BE2C (cell line): ENCODE measurements around the gene DIP2C.
"Not testable (repeated sequence)": the region's sequence is repeated elsewhere in the genome, so short reads cannot be mapped to it uniquely, and the experiment has no call there.

Experiments
- DNase-seq: peaks from one replicate; pipeline ENCODE4 v3.0.0-alpha.2; 2020
- H3K27me3 ChIP-seq: fragments of 250-450 bp; sonication (Bioruptor Pico); 2 replicates; pipeline ENCODE4 v1.5.1; 2020; ENCODE audit warnings: mild to moderate bottlenecking
- H3K36me3 ChIP-seq: fragments of 250-450 bp; sonication (Bioruptor Pico); 2 replicates; pipeline ENCODE4 v1.5.1; 2020; ENCODE audit warnings: mild to moderate bottlenecking
- H3K4me1 ChIP-seq: fragments of 250-450 bp; sonication (Bioruptor Pico); 2 replicates; pipeline ENCODE4 v1.5.1; 2020
- H3K4me3 ChIP-seq: 2 replicates; pipeline ENCODE4 v1.5.1; 2011; ENCODE audit warnings: low read depth, low read length
- H3K9me3 ChIP-seq: fragments of 250-450 bp; sonication (Bioruptor Pico); 2 replicates; pipeline ENCODE4 v1.5.1; 2020
- TF ChIP-seq, protein P1 (sequence below): IDR thresholded peaks from 2 replicates; pipeline ENCODE4 v1.5.1; 2012; ENCODE audit warnings: mild to moderate bottlenecking, low read depth, low read length

The DIP2C gene

DNA sequence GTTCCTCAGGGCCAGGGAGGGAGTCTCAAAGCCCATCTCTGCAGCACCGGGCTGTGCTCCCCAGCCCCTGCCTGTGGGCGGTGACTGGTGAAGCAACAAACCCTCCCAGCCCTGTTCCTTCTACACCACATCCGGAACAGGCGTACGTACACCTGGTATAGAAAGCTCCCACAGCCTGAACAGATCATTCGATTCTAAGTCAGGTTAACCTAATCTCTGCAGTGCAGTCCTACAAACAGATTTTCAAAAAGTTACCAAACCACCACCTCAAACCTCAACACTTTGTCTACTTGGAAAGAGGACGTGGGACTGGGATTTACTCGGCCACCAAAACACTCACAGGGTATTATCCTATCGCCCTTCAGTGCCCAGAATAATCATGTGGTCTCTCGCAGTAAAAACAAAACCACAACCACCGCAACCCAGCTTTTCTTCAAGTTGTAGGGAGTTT is 238.4 kb downstream of the DIP2C start:
- Histone ChIP-seq H3K36me3 (no peaks in the 10 kb centered on the region), H3K4me1 (peaks cover 2% of the 10 kb centered on the region; the same call in 1 of the 2 replicates), H3K9me3 (no peaks in the 10 kb centered on the region), H3K4me3 (no peak overlapping the region), H3K27me3 (no peaks in the 10 kb centered on the region)
- TF ChIP-seq, protein P1, sequence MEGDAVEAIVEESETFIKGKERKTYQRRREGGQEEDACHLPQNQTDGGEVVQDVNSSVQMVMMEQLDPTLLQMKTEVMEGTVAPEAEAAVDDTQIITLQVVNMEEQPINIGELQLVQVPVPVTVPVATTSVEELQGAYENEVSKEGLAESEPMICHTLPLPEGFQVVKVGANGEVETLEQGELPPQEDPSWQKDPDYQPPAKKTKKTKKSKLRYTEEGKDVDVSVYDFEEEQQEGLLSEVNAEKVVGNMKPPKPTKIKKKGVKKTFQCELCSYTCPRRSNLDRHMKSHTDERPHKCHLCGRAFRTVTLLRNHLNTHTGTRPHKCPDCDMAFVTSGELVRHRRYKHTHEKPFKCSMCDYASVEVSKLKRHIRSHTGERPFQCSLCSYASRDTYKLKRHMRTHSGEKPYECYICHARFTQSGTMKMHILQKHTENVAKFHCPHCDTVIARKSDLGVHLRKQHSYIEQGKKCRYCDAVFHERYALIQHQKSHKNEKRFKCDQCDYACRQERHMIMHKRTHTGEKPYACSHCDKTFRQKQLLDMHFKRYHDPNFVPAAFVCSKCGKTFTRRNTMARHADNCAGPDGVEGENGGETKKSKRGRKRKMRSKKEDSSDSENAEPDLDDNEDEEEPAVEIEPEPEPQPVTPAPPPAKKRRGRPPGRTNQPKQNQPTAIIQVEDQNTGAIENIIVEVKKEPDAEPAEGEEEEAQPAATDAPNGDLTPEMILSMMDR, result no peak
- DNase-seq, result no peak

GRCh38 chr10:450463-450862 is 239.0 kb downstream of the DIP2C start:
- no peaks in the 10 kb centered on the region for H3K36me3 ChIP-seq
- H3K4me1 ChIP-seq, result peaks cover 2% of the 10 kb centered on the region; the same call in 1 of the 2 replicates
- no peaks in the 10 kb centered on the region for H3K27me3 ChIP-seq
- peak; percentile 41 for DNase-seq
- H3K4me3 ChIP-seq, result no peak overlapping the region
- H3K9me3 ChIP-seq, result no peaks in the 10 kb centered on the region
- TF ChIP-seq, protein P1, result no peak

DNA sequence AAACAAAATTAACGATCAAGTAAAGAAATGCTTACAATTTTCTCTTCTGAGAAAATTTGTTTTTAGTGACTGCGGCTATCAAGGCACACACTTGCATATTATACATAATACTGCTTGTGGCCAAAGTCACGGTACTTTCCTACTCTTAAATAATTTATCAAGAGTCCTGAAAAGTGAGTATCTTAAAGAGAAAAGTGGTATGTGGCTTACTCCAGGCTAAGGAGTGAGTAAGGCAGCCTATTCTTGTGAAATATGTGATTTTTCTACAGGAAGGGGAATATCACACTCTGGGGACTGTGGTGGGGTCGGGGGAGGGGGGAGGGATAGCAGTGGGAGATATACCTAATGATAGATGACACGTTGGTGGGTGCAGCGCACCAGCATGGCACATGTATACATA is 240.1 kb downstream of the DIP2C start:
- not testable (repeated sequence) for H3K4me1 ChIP-seq, H3K27me3 ChIP-seq, H3K9me3 ChIP-seq, H3K36me3 ChIP-seq, H3K4me3 ChIP-seq, DNase-seq

GRCh38 chr10:443459-443858 is 246.0 kb downstream of the DIP2C start:
- TF ChIP-seq, protein P1, result no peak
- Histone ChIP-seq H3K9me3 (no peaks in the 10 kb centered on the region), H3K4me1 (peaks cover 5% of the 10 kb centered on the region; the same call in 1 of the 2 replicates), H3K4me3 (no peak overlapping the region), H3K27me3 (no peaks in the 10 kb centered on the region), H3K36me3 (no peaks in the 10 kb centered on the region)
- no peak for DNase-seq

- no peaks in the 10 kb centered on the region for H3K9me3 ChIP-seq
- no peak for DNase-seq
- TF ChIP-seq, protein P1, result no peak
- no peaks in the 10 kb centered on the region for H3K36me3 ChIP-seq
- H3K27me3 ChIP-seq, result no peaks in the 10 kb centered on the region
- no peak overlapping the region for H3K4me3 ChIP-seq
- peaks cover 5% of the 10 kb centered on the region; the same call in 1 of the 2 replicates for H3K4me1 ChIP-seq
Measured at GRCh38 chr10:442209-442608, 247.3 kb downstream of the DIP2C start.

DNA sequence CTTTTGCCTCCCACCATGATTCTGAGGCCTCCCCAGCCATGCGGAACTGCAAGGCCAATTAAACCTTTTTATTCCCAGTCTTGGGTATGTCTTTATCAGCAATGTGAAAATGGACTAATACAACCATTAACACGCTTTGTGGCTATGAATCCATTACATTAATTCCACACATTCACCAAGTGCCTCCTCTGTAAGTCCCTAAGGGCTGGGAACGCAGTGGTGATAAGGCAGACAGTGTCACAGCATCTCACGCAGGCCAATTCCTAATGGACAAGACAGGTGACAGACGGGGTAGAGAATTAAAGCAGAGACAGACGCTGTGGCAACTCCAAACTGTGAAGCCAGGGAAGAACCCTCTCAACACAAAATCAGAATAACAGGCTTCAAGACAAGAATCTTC is 247.8 kb downstream of the DIP2C start:
- TF ChIP-seq, protein P1, result no peak
- Histone ChIP-seq H3K27me3 (no peaks in the 10 kb centered on the region), H3K4me3 (no peak overlapping the region), H3K9me3 (no peaks in the 10 kb centered on the region), H3K4me1 (peaks cover 5% of the 10 kb centered on the region; the same call in 1 of the 2 replicates), H3K36me3 (no peaks in the 10 kb centered on the region)
- DNase-seq, result no peak

- Histone ChIP-seq H3K4me1 (peaks cover 5% of the 10 kb centered on the region; the same call in 1 of the 2 replicates), H3K4me3 (no peak overlapping the region), H3K9me3 (no peaks in the 10 kb centered on the region), H3K27me3 (no peaks in the 10 kb centered on the region), H3K36me3 (no peaks in the 10 kb centered on the region)
- TF ChIP-seq, protein P1, result no peak
- DNase-seq, result no peak
Measured at GRCh38 chr10:440127-440526, 249.3 kb downstream of the DIP2C start.
